B cell (primary cell): ENCODE data around the gene MDP1.

Experiments used
- EZH2 ChIP-seq: IDR thresholded peaks from 2 replicates; pipeline ENCODE4 v1.6.1; 2012; ENCODE audit warnings: borderline replicate concordance, low read depth, mild to moderate bottlenecking, moderate library complexity, low read length; ENCODE audit not compliant: insufficient read depth, poor library complexity, severe bottlenecking
- TF ChIP-seq, protein P1 (sequence below): fragments of 200-600 bp; IDR thresholded peaks from one replicate; pipeline ENCODE4 v1.8.0; 2022; ENCODE audit warnings: antibody characterized with exemption, mild to moderate bottlenecking

DNA sequence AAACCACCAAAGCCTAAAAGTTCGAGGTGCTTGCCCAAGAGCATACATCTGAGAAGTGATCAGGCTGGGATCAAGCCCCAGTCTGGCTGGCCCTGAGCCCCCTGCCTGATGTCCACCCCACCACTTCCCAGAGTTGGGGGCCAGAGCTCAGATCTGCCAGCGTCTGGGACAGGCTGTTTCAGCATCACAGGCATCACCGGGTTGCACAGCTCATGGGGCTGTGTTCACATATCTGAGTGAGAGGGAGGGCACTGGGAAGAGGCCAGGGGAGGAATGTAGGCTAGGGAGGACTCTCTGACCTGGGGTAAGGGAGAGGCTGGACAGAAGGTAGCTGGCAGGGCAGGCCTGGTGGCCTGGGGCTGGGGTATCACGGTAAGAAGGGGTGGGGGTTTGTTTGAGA is 41.1 kb upstream of the MDP1 start:
- TF ChIP-seq, protein P1, sequence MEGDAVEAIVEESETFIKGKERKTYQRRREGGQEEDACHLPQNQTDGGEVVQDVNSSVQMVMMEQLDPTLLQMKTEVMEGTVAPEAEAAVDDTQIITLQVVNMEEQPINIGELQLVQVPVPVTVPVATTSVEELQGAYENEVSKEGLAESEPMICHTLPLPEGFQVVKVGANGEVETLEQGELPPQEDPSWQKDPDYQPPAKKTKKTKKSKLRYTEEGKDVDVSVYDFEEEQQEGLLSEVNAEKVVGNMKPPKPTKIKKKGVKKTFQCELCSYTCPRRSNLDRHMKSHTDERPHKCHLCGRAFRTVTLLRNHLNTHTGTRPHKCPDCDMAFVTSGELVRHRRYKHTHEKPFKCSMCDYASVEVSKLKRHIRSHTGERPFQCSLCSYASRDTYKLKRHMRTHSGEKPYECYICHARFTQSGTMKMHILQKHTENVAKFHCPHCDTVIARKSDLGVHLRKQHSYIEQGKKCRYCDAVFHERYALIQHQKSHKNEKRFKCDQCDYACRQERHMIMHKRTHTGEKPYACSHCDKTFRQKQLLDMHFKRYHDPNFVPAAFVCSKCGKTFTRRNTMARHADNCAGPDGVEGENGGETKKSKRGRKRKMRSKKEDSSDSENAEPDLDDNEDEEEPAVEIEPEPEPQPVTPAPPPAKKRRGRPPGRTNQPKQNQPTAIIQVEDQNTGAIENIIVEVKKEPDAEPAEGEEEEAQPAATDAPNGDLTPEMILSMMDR, result no peak
- no peak for TF ChIP-seq EZH2
